NK-92 (cell line): ENCODE measurements around the gene PTPRN2.

Source experiments
- DNase-seq: peaks from one replicate; lab custom pipeline; 2025; ENCODE audit not compliant: unreplicated experiment; lab: John Stamatoyannopoulos, UW

Gene PTPRN2

GRCh38 chr7:158133057-158133456, 454.6 kb downstream of the PTPRN2 start:
- DNase-seq = no peak

- no peak for DNase-seq
Observed at GRCh38 chr7:158130023-158130409, 457.6 kb downstream of the PTPRN2 start.

GRCh38 chr7:158129037-158130022, 458.3 kb downstream of the PTPRN2 start:
- no peak for DNase-seq

GRCh38 chr7:158128572-158128971, 459.1 kb downstream of the PTPRN2 start:
- DNase-seq = no peak

GRCh38 chr7:158127241-158127640, 460.4 kb downstream of the PTPRN2 start:
- no peak for DNase-seq

- DNase-seq = no peak
Observed at GRCh38 chr7:158126661-158127060, 461.0 kb downstream of the PTPRN2 start.

GRCh38 chr7:158125721-158126120, 461.9 kb downstream of the PTPRN2 start:
- no peak for DNase-seq

- DNase-seq = no peak
Observed at GRCh38 chr7:158125091-158125490, 462.5 kb downstream of the PTPRN2 start.

- no peak for DNase-seq
Observed at GRCh38 chr7:158124671-158125079, 462.9 kb downstream of the PTPRN2 start.

GRCh38 chr7:158123753-158124152, 463.9 kb downstream of the PTPRN2 start:
- no peak for DNase-seq

GRCh38 chr7:158123214-158123613, 464.4 kb downstream of the PTPRN2 start:
- DNase-seq = no peak

GRCh38 chr7:158121441-158122045, 466.1 kb downstream of the PTPRN2 start:
- DNase-seq = no peak

- no peak for DNase-seq
Observed at GRCh38 chr7:158120716-158121115, 466.9 kb downstream of the PTPRN2 start.

- DNase-seq = no peak
Observed at GRCh38 chr7:158120316-158120715, 467.3 kb downstream of the PTPRN2 start.

GRCh38 chr7:158117341-158118222, 470.0 kb downstream of the PTPRN2 start:
- DNase-seq = no peak

GRCh38 chr7:158116235-158116634, 471.4 kb downstream of the PTPRN2 start:
- DNase-seq = no peak

- no peak for DNase-seq
Observed at GRCh38 chr7:158114056-158114850, 473.4 kb downstream of the PTPRN2 start.

GRCh38 chr7:158113321-158114025, 474.1 kb downstream of the PTPRN2 start:
- DNase-seq = no peak

GRCh38 chr7:158112571-158113320, 474.9 kb downstream of the PTPRN2 start:
- DNase-seq = no peak
